Measurements from ENCODE around the gene KIAA1549. TPM values are rescaled to one million over a fixed set of nuclear protein-coding genes. Genes with fewer than 3 reads are reported as not detected.

Gene KIAA1549
- total RNA-seq, 1 donor from 2014 or later: 2.1 TPM

GRCh38 chr7:138919216-138919615 lies 62.0 kb downstream of the KIAA1549 start:
- ATAC-seq (ENCODE audit: poor library complexity) (no peak), DNase-seq (no peak)
- intact Hi-C loops (cut with DNase I): no loop called here

GRCh38 chr7:138918756-138919155 lies 62.4 kb downstream of the KIAA1549 start:
- DNase-seq (no peak), ATAC-seq (ENCODE audit: poor library complexity) (no peak)
- intact Hi-C loops (cut with DNase I): no loop called here

- DNase-seq: no peak
- intact Hi-C loops (cut with DNase I): no loop called here
- ATAC-seq (ENCODE audit: poor library complexity): no peak
These were observed 63.0 kb downstream of the KIAA1549 start for GRCh38 chr7:138918176-138918575.

DNA sequence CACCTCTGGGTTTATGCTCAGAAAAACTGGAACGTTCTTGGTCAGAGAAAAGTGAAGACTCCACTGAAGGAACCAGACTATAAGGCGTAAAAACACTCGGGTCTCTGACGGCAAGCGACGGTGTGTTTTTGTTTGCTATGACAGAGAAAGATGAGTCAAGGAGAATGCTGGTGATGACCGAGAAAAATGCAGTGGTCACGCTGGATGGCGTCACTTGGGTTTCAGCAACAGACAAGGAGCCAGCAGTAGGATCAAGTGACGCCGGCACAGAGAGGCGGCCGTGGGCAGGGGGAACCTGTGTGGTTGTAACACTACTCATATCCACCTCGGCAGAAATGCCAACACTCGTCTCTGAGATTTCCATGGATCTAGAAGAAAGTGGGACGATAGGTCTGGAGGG lies 63.4 kb downstream of the KIAA1549 start:
- ATAC-seq (ENCODE audit: poor library complexity) (no peak), DNase-seq (no peak)
- intact Hi-C loops (cut with DNase I): no loop called here

GRCh38 chr7:138916731-138917130 lies 64.5 kb downstream of the KIAA1549 start:
- ATAC-seq (ENCODE audit: poor library complexity) (no peak), DNase-seq (no peak)
- intact Hi-C loops (cut with DNase I): no loop called here

DNA sequence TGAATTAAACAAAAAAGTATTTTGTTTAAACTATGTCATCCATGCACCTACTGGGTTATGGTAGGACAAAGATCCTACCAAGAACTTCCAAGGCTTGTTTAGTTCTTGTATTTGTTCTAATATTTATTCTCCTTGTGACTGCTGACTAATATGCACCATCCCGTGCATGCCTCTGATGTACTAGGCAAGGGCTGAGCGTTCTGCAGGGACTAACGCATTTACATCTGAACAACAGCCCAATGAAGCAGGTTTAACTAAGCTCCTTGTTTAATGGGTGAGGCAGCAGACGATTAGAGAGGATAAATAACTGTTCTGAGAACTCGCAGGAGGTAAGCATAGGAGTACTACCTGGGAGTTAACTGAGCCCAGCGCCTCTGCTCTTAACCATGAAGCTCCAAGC lies 64.9 kb downstream of the KIAA1549 start:
- ATAC-seq (ENCODE audit: poor library complexity): no peak
- intact Hi-C loops (cut with DNase I): no loop called here
- no peak for DNase-seq

GRCh38 chr7:138913783-138914182 lies 67.4 kb downstream of the KIAA1549 start:
- no peak for ATAC-seq (ENCODE audit: poor library complexity)
- no peak for DNase-seq
- intact Hi-C loops (cut with DNase I): no loop called here

GRCh38 chr7:138911007-138911406 lies 70.2 kb downstream of the KIAA1549 start:
- ATAC-seq (ENCODE audit: poor library complexity): no peak
- intact Hi-C loops (cut with DNase I): no loop called here
- no peak for DNase-seq

DNA sequence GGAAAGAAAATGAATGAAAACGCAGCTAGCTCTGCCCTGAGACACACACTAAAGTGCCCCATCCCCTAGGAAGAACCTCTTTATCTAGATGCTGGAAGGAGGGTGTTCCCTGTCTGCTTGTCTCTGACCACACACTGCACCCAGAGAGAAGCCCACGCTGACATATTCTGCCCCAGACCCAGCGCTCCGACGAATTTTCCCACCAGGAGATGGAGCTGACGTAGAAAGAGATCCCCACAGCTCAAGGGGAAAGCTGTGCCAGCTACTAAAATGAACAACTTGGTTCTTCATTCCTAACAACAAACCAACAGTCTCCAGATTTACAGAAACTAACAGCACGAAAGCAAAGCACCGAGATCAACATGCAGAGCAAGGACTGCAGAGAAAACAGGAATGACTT lies 73.3 kb downstream of the KIAA1549 start:
- intact Hi-C loops (cut with DNase I): no loop called here
- ATAC-seq (ENCODE audit: poor library complexity): no peak

GRCh38 chr7:138907201-138907847 lies 73.9 kb downstream of the KIAA1549 start:
- no peak for DNase-seq
- ATAC-seq (ENCODE audit: poor library complexity): no peak
- intact Hi-C loops (cut with DNase I): no loop called here

More for the DNA sequence above, 73.3 kb downstream of the KIAA1549 start:
- DNase-seq: no peak

- ATAC-seq (ENCODE audit: poor library complexity) (no peak), DNase-seq (no peak)
- intact Hi-C loops (cut with DNase I): no loop called here
These were observed 77.2 kb downstream of the KIAA1549 start for GRCh38 chr7:138903859-138904435.

GRCh38 chr7:138903186-138903820 lies 77.9 kb downstream of the KIAA1549 start:
- DNase-seq (no peak), ATAC-seq (ENCODE audit: poor library complexity) (no peak)
- intact Hi-C loops (cut with DNase I): no loop called here

GRCh38 chr7:138902161-138902560 lies 79.0 kb downstream of the KIAA1549 start:
- DNase-seq: no peak
- intact Hi-C loops (cut with DNase I): no loop called here
- ATAC-seq (ENCODE audit: poor library complexity): no peak

DNA sequence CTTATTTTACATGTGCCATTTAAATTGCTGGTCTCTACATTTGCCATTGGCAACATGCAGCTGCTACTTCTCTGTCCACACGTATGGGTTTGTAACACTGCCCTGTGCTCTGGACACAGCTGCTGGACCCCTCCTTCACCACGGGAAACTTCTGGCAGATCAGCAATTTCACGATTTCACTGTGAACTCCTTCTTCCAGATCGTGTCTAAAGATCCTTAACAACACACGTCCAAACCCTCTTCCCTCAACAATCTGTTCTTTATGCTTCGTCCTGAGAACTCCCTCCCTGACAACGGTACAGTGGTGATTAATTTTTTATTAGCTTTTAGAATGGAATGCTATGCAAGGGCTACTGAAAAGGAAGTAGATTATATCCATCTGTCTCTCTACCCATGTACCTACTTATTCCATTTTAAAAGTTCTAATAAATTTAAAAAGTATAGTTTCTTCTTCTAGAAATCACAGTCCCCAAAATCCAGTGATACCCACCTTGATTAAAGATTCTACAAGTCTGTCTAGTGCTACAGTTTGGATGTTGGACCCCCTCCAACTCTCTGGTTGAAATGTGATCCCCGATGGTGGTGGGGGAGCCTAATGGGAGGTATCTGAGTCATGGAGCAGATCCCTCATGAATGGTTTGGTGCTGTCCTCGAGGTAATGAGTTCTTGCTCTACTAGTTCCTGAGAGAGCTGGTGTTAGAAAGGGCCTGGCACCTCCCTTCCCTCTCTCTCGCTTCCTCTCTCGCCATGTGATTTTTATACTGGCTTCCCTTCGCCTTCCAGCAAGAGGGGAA lies 81.0 kb downstream of the KIAA1549 start:
- no peak for ATAC-seq (ENCODE audit: poor library complexity)
- intact Hi-C loops (cut with DNase I): no loop called here
- no peak for DNase-seq

DNA sequence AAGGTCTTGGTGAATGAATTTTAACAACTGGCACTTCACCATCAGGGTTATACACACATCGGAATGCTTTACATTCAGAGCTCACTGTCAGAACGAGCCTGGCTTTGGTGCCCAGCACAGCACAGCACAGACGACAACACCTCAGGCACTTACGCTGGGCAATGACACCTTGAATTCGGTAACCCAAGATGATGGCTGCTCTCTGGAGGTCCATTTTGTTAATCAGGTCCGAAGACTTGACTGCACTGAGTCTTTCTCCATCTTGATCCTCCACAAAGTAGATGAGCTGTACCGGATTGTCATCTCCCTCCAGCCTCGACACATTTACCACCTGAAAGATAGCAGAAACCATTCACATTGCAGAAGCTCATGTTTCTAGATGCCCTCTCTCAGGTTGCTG lies 82.4 kb downstream of the KIAA1549 start:
- DNase-seq: no peak
- no peak for ATAC-seq (ENCODE audit: poor library complexity)
- intact Hi-C loops (cut with DNase I): no loop called here

- intact Hi-C loops (cut with DNase I): no loop called here
- DNase-seq (no peak), ATAC-seq (ENCODE audit: poor library complexity) (no peak)
These were observed 82.9 kb downstream of the KIAA1549 start for GRCh38 chr7:138898255-138898654.

GRCh38 chr7:138895679-138896078 lies 85.5 kb downstream of the KIAA1549 start:
- ATAC-seq (ENCODE audit: poor library complexity) (no peak), DNase-seq (no peak)
- intact Hi-C loops (cut with DNase I): no loop called here

DNA sequence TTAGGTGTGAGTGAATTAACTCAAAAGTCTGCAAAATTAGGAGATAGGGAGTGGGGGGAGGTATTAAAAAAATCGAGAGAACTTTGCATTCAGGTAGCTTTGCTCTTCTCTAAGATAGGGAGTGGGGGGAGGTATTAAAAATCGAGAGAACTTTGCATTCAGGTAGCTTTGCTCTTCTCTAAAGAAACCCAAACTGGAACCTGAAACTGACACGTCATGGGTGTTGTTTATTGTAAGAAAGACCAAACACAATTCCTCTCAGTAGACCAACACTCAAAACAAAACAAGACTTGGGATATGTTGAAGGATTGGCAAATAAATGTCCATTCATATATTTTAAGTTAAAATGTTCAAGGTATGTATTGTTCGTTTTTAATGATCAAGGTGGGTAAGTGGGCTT lies 87.9 kb downstream of the KIAA1549 start:
- ATAC-seq (ENCODE audit: poor library complexity): no peak
- no peak for DNase-seq
- intact Hi-C loops (cut with DNase I): no loop called here

DNA sequence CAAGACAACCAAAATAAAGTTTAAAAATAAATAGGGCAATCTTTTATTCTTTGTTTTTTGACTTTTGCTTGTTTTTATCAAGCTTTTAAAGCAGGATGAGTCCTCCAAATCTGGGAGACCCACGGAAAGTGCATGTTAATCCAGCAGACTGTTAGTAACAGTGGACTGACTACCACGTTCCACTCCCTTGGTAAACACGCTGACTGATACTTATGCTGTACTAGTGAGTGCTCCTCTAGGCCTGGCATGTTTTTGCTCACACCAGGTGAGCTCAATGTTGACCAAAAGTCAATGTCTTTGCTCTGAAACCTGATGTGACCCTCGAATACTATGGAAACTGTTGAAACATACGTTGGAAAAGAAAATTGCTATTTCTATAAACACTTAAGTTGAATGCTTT lies 88.4 kb downstream of the KIAA1549 start:
- intact Hi-C loops (cut with DNase I): no loop called here
- no peak for DNase-seq
- no peak for ATAC-seq (ENCODE audit: poor library complexity)

All from Right ventricle myocardium superior (tissue), 1 donor.